Smooth muscle cell (in vitro differentiated cells): Measurements from ENCODE around the gene SHOX. TPM values are rescaled to one million over a fixed set of nuclear protein-coding genes. Genes with fewer than 3 reads are reported as not detected.
"Not testable (repeated sequence)": the region's sequence is repeated elsewhere in the genome, so short reads cannot be mapped to it uniquely, and the experiment has no call there.

ENCODE experiments used
- DNase-seq: peaks from one replicate; lab custom pipeline; 2025; ENCODE audit not compliant: unreplicated experiment; lab: John Stamatoyannopoulos, UW
- H2AFZ ChIP-seq: fragments of 200-600 bp; sonication (generic); 2 replicates; pipeline ENCODE4 v1.6.0; 2016; ENCODE audit warnings: antibody characterized with exemption, low read depth, mild to moderate bottlenecking
- H3F3A ChIP-seq: fragments of 200-600 bp; sonication (generic); 2 replicates; pipeline ENCODE4 v1.6.0; 2017; ENCODE audit warnings: antibody characterized with exemption, low read depth
- H3K27ac ChIP-seq: fragments of 200-600 bp; sonication (generic); 2 replicates; pipeline ENCODE4 v1.5.1; 2016; ENCODE audit warnings: low read depth, mild to moderate bottlenecking
- H3K27me3 ChIP-seq: fragments of 200-600 bp; sonication (generic); 2 replicates; pipeline ENCODE4 v1.6.1; 2016; ENCODE audit warnings: low read depth, mild to moderate bottlenecking
- H3K36me3 ChIP-seq: fragments of 200-600 bp; sonication (generic); 2 replicates; pipeline ENCODE4 v1.5.1; 2016; ENCODE audit warnings: low read depth
- H3K4me1 ChIP-seq: fragments of 200-600 bp; sonication (generic); 2 replicates; pipeline ENCODE4 v1.5.1; 2016; ENCODE audit warnings: low read depth
- H3K4me2 ChIP-seq: fragments of 200-600 bp; sonication (generic); 2 replicates; pipeline ENCODE4 v1.6.0; 2016; ENCODE audit warnings: mild to moderate bottlenecking
- H3K4me3 ChIP-seq: fragments of 200-600 bp; sonication (generic); 2 replicates; pipeline ENCODE4 v1.5.1; 2016; ENCODE audit warnings: mild to moderate bottlenecking
- H3K79me2 ChIP-seq: fragments of 200-600 bp; sonication (generic); 2 replicates; pipeline ENCODE4 v1.6.0; 2016; ENCODE audit warnings: low read depth, mild to moderate bottlenecking
- H3K9ac ChIP-seq: fragments of 200-600 bp; sonication (generic); 2 replicates; pipeline ENCODE4 v1.6.0; 2016; ENCODE audit warnings: low read depth
- H3K9me3 ChIP-seq: fragments of 200-600 bp; sonication (generic); replicated peaks from 2 replicates; pipeline ENCODE4 v1.5.1; 2016; ENCODE audit warnings: low read depth
- H4K20me1 ChIP-seq: fragments of 200-600 bp; sonication (generic); 2 replicates; pipeline ENCODE4 v1.6.0; 2016; ENCODE audit warnings: low read depth
- CTCF ChIP-seq: fragments of 200-600 bp; sonication (generic); IDR thresholded peaks from 2 replicates; pipeline ENCODE4 v1.5.1; 2017; ENCODE audit warnings: borderline replicate concordance, mild to moderate bottlenecking, antibody characterized with exemption; ENCODE audit not compliant: insufficient read depth, poor library complexity, severe bottlenecking
- WGBS: methylation state at CpG from one replicate; pipeline ENCODE4 v1.1.7; 2016; ENCODE audit warnings: low lambda C conversion rate; 5-methylcytosine and 5-hydroxymethylcytosine counted together
- polyA plus RNA-seq: library from polyadenylated mRNA; unstranded; fragments of >200 nt; fragmentation: Nextera tagmentation; extraction: Ambion mirVana; gene quantifications from 2 replicates; pipeline ENCODE4 v1.2.1, GENCODE V29; 2016
- total RNA-seq: library from RNA; depleted of rRNA; stranded (reverse); fragments of >200 nt; gene quantifications from 2 replicates; pipeline ENCODE4 v1.2.3, GENCODE V29; 2014

The SHOX gene
- total and polyA plus RNA-seq, 2 experiments from 2014 or later = not detected

GRCh38 chrX:617401-617800, 13.2 kb upstream of the SHOX start:
- no peak overlapping the region for H3K9ac ChIP-seq
- H3K27ac ChIP-seq = no peak overlapping the region
- no peaks in the 10 kb centered on the region for H3F3A ChIP-seq
- no peak overlapping the region for H2AFZ ChIP-seq
- H3K79me2 ChIP-seq = no peaks in the 10 kb centered on the region
- no peak for TF ChIP-seq CTCF
- H3K4me3 ChIP-seq = no peak overlapping the region
- peaks cover 58% of the 10 kb centered on the region for H3K27me3 ChIP-seq
- H3K36me3 ChIP-seq = no peaks in the 10 kb centered on the region
- no peaks in the 10 kb centered on the region for H3K9me3 ChIP-seq
- no peaks in the 10 kb centered on the region for H4K20me1 ChIP-seq
- no peaks in the 10 kb centered on the region for H3K4me1 ChIP-seq
- WGBS = 65% methylated on average over 7 of the region's 7 CpGs
- DNase-seq = no peak
- H3K4me2 ChIP-seq = no peak overlapping the region

GRCh38 chrX:617891-618290, 12.7 kb upstream of the SHOX start:
- Histone ChIP-seq H3K4me3 (no peak overlapping the region), H3F3A (no peaks in the 10 kb centered on the region), H3K27ac (no peak overlapping the region), H3K9me3 (no peaks in the 10 kb centered on the region), H3K79me2 (no peaks in the 10 kb centered on the region), H3K4me2 (no peak overlapping the region), H3K36me3 (no peaks in the 10 kb centered on the region), H4K20me1 (no peaks in the 10 kb centered on the region), H3K4me1 (no peaks in the 10 kb centered on the region), H3K9ac (no peak overlapping the region), H2AFZ (no peak overlapping the region), H3K27me3 (peaks cover 63% of the 10 kb centered on the region)
- WGBS = 70% methylated on average over 8 of the region's 8 CpGs
- no peak for TF ChIP-seq CTCF
- DNase-seq = no peak

- not testable (repeated sequence) for H2AFZ ChIP-seq, H3K4me1 ChIP-seq, H3K9me3 ChIP-seq, H3K4me2 ChIP-seq, H3K4me3 ChIP-seq, H3K36me3 ChIP-seq, DNase-seq, H4K20me1 ChIP-seq, H3F3A ChIP-seq, H3K79me2 ChIP-seq, H3K27ac ChIP-seq, H3K9ac ChIP-seq
- H3K27me3 ChIP-seq = peaks cover 67% of the 10 kb centered on the region
These were observed 12.3 kb upstream of the SHOX start for GRCh38 chrX:618304-618703.

- peaks cover 73% of the 10 kb centered on the region for H3K27me3 ChIP-seq
- no peaks in the 10 kb centered on the region for H3K9me3 ChIP-seq
- no peaks in the 10 kb centered on the region for H3F3A ChIP-seq
- no peaks in the 10 kb centered on the region for H3K36me3 ChIP-seq
- whole genome bisulfite sequencing = 19% methylated on average over 36 of the region's 54 CpGs
- peaks cover 1% of the 10 kb centered on the region for H3K4me1 ChIP-seq
- no peak for DNase-seq
- TF ChIP-seq CTCF = no peak
- no peak overlapping the region for H2AFZ ChIP-seq
- H4K20me1 ChIP-seq = no peaks in the 10 kb centered on the region
- no peaks in the 10 kb centered on the region for H3K79me2 ChIP-seq
- H3K4me2 ChIP-seq = no peak overlapping the region
- no peak overlapping the region for H3K4me3 ChIP-seq
- H3K9ac ChIP-seq = no peak overlapping the region
- no peak overlapping the region for H3K27ac ChIP-seq
These were observed 11.7 kb upstream of the SHOX start for GRCh38 chrX:618761-619450.
